ENCODE measurements around the gene ELAC2.
"Not testable (repeated sequence)": the region's sequence is repeated elsewhere in the genome, so short reads cannot be mapped to it uniquely, and the experiment has no call there.

ELAC2 gene

DNA sequence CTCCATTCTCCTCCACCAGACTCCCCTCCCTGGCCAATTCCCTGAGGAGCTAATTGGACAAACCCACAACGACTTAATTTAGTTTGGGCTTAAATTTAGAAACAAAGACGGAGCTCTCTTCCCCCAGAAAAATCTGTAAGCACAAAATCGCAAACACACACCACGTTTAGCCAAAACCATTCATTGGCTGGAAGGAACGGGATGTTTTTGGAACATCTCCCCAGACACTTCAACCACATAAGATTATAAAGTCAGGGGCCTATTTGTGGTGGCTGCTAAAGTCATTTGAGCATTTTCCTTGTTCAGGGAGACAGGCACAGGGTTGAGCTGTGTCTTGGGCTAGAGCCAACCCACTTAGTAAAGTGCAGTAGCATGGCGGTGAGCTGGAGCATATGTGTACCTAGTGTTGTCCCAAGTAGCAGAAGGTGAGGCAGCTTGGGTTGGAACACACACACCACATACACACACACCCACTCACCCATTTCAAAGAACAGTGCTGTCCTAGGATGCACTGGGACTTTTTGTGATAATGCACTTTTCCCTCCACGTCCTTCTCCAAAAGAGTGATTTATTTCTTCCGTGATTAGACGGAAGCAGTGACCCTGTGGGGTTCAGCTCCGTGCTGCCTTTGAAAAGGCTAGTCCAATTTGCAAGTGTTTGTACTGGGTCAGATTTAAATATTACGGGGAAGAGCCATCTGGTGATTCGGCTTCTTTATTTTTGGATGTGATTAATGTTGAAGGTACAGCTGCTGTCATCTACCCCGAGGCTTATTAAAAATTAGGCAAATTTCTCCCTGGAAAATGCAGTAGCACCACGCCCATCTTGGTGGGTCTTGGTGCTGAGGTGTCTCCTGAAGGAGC, 32.2 kb downstream of the ELAC2 start:
- no peak for DNase-seq

GRCh38 chr17:12983991-12984884, 33.6 kb downstream of the ELAC2 start:
- DNase-seq = no peak

DNA sequence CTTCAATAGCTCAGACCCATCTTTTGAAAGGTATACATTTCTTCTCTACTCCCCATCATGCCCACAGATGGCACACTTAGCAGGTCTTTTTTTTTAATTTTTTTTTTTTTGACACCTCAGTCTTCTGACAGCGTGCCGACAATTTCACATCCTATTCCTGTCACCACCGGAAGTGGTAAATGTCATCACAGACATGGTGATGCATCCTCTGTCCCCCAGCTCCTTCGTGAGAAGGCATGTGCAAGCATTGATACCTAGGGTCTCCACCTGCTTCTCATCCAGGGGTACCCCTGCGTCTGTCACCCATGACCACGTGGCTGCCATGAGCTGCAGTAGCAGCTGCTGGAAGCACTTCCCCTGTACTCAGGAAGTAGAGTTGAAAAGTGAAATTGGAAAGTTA, 35.6 kb downstream of the ELAC2 start:
- no peak for DNase-seq

DNA sequence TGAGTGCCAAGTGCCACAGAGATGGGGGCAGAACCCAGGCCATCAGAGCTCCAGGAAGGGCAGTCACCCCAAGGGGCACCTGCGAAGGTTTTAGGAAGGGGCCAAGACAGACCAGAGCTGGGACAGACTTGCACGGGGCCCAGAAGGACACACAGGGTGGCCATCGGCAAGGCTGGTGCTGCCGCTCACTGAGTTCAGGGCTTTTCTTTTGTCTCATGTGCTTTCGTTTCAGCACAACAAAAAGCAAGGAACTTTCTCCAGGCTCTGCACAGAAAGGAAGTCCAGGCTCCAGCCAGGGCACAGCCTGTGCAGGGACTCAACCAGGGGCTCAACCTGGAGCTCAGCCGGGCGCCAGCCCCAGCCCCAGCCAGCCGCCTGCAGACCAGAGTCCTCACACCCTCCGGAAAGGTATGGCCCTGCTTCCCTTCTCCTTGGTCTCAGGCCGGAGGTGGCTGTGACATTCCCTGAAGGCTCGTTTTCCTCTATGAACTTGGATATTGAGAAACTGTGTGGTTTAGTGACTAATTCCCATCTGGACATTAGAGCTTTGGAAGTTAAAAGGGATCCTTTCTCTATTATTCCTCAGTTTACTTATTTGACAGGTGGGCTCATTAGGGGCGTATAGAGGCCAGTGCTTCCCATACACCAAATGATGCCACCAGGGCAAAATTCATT, 37.9 kb downstream of the ELAC2 start:
- DNase-seq = no peak

DNA sequence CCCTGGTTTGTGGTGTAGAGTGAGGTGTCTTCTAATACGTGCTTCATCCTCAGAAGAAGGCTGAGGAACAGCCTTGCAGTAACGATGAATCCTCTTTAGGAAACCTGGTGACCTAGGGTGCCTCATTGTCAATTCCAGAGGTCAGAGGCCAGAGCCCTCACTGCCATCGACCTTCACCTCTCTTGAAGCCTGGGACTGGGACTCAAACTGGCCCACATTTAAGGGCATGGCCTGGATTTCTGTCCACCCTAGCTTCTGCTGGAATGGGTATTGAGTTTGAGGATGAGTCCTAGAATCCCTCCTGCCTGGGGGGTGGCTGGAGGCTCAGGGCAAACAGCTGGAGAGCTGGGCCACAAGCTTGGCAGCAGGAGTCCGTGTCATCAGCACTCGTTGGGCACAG, 38.6 kb downstream of the ELAC2 start:
- DNase-seq = no peak

GRCh38 chr17:12978787-12979186, 39.0 kb downstream of the ELAC2 start:
- not testable (repeated sequence) for DNase-seq

GRCh38 chr17:12977008-12977751, 40.6 kb downstream of the ELAC2 start:
- DNase-seq = no peak

DNA sequence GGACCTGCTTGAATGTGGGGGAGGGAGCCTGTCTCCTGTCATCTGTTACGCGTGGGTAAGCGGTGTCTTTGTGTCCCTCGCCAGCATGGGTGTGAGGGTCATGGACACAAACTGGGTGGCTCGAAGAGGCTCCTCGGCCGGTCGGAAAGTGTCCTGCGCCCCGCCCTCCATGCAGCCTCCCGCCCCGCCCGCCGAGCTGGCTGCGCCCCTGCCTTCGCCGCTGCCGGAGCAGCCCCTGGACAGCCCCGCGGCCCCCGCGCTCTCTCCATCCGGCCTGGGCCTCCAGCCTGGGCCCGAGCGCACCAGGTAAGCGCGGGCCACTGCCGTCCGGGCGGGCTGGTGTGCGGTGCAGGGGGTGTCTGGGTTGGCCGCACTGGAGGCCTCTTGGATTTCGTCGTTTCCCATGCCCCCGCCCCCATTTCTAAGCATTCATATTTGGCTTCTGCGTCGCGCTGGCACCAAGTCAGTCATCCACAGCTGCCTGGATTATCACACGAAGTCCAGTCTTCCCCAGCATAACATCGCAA, 43.8 kb downstream of the ELAC2 start:
- DNase-seq = no peak

DNA sequence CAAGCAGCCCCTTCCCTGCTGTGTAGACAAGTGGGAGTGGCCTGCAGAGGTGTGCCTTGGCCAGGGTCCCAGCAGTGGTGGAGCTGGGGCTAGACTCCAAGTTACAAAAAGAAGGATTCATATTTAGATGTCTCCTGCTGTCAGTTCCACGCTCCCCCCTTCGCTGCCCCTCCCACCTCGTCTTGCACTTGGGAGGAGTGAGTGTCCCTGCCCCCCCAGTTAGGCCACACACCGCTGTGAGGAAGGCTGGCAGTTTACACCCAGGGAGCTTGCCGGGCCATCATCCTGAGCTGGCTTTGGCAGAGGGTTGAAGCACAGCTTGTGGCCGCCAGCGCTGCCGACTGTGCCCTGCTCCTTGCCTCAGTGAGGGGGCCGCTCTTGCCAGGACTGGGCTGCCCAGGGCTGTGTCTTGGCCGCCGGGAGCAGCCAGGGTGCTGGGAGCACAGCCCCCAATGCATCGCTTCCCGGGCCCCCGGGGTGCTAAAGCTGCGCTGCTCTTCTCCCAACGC, 44.3 kb downstream of the ELAC2 start:
- DNase-seq = no peak

GRCh38 chr17:12967962-12968361, 49.9 kb downstream of the ELAC2 start:
- DNase-seq = no peak

GRCh38 chr17:12966413-12966812, 51.4 kb downstream of the ELAC2 start:
- no peak for DNase-seq

DNA sequence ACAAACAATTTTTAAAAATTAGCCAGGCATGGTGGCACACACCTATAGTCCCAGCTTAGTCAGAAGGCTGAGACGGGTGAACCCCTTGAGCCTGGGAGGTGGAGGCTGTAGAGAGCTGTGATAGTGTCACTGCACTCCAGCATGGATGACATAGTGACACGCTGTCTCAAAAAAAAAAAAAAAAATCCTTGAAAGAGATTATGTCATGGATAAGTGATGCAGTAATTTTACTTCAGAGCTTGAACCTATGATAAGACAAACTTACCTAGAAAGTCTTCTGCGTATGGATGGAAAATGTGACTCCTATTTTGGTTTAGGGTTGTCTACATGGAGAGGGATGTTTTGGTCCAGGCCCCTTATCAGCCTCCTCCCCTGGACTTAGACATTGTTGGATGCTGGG, 51.8 kb downstream of the ELAC2 start:
- no peak for DNase-seq

- no peak for DNase-seq
These were observed 53.0 kb downstream of the ELAC2 start for GRCh38 chr17:12964840-12965239.

GRCh38 chr17:12964162-12964561, 53.7 kb downstream of the ELAC2 start:
- DNase-seq = no peak

- no peak for DNase-seq
These were observed 54.3 kb downstream of the ELAC2 start for GRCh38 chr17:12963505-12963904.

DNA sequence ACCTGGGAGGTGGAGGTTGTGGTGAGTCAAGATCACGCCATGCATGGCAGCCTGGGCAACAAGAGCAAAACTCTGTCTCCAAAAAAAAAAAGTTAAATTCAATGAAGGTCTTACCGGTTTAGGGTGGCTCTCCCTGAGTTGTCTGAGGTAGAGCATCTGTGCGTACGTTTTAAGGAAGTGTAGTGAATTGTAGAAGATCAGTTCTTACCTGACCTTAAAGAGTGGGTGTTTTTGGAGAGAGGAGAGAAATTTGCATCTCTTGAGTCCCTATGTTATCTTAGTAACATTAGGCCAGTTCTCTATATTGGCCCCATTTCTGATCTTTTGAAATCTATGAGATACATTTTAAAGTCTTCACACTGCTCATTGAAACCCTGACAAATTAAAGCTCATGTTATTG, 56.2 kb downstream of the ELAC2 start:
- no peak for DNase-seq

- DNase-seq = no peak
These were observed 58.4 kb downstream of the ELAC2 start for GRCh38 chr17:12959441-12959840.

GRCh38 chr17:12958786-12959185, 59.0 kb downstream of the ELAC2 start:
- no peak for DNase-seq

DNA sequence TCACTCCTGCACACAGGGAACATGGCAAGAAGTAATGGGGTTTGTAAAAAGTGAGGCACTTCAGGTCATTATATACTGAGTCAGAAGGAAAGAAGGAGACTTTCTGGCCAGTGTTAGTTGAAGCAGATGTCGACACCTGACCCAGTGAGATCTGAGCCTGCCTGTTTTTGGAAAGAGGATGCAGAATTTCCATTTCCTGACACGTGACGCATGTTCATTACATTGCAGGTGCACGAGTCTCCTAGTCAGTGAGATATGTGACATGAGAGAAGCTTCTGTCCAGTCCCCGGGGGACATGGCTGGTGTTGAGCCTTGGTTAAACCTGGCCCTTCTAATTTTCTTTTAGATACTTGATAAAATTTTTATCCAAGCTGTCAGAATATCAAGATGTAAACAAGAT, 62.3 kb downstream of the ELAC2 start:
- DNase-seq = no peak

DNA sequence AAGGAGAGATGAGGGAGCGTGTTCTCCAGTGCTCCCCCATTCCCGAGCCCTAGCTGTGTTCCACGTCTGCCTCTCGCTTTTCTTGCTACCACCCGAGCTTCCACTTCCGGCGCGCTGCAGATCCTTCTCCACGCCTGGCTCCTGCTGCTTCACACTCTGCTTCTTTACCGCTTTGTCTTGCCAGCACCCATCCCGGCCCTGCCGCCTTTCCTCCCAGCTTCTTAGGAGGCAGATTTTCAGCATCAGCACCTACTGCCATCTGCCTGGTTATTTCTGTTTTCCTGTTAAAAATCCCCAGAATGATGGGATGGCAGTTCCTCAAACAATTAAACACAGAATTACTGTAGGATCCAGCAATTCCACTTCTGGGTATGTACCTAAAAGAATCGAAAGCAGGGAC, 64.7 kb downstream of the ELAC2 start:
- DNase-seq = no peak

DNA sequence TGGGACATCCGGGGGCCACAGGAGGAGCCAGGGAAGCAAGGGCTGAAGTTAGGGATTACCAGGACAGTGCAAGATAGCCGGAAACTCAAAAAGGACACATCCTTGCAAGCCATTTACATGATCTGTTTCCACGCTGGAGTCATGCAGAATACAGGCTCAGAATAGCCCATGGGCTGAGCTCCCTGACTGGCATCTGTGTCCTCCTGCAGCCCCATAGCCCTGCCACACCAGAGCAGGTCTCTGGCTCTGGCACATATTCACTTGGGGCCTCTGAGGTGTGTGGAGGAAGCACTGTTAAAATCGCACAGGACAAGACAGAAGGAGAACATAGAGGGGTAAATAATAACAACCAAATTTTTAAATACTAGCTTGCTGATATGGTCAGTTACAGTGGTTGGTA, 65.8 kb downstream of the ELAC2 start:
- DNase-seq = no peak

- no peak for DNase-seq
These were observed 70.8 kb downstream of the ELAC2 start for GRCh38 chr17:12947047-12947446.
